GM19193 (cell line): ENCODE results near the gene FNDC3B.

ENCODE experiments used
- POLR2A ChIP-seq: IDR thresholded peaks from 4 replicates; pipeline ENCODE4 v1.6.1; 2011; ENCODE audit not compliant: insufficient read depth, insufficient read length; ENCODE audit errors: extremely low read depth

FNDC3B gene

GRCh38 chr3:172262991-172263608 is 223.7 kb downstream of the FNDC3B start:
- no peak for TF ChIP-seq POLR2A

GRCh38 chr3:172263781-172264486 is 224.6 kb downstream of the FNDC3B start:
- no peak for TF ChIP-seq POLR2A

GRCh38 chr3:172266103-172266502 is 226.7 kb downstream of the FNDC3B start:
- no peak for TF ChIP-seq POLR2A

- no peak for TF ChIP-seq POLR2A
Measured at GRCh38 chr3:172268425-172268824, 229.0 kb downstream of the FNDC3B start.

GRCh38 chr3:172268868-172269267 is 229.5 kb downstream of the FNDC3B start:
- no peak for TF ChIP-seq POLR2A

- TF ChIP-seq POLR2A = no peak
Measured at GRCh38 chr3:172270557-172271166, 231.3 kb downstream of the FNDC3B start.

- TF ChIP-seq POLR2A = no peak
Measured at GRCh38 chr3:172271386-172271976, 232.1 kb downstream of the FNDC3B start.

- TF ChIP-seq POLR2A = no peak
Measured at GRCh38 chr3:172272698-172273097, 233.3 kb downstream of the FNDC3B start.

GRCh38 chr3:172273378-172273777 is 234.0 kb downstream of the FNDC3B start:
- TF ChIP-seq POLR2A = no peak

- no peak for TF ChIP-seq POLR2A
Measured at GRCh38 chr3:172274906-172275305, 235.5 kb downstream of the FNDC3B start.

GRCh38 chr3:172275586-172275985 is 236.2 kb downstream of the FNDC3B start:
- no peak for TF ChIP-seq POLR2A

GRCh38 chr3:172276103-172276502 is 236.7 kb downstream of the FNDC3B start:
- no peak for TF ChIP-seq POLR2A

GRCh38 chr3:172277151-172277652 is 237.8 kb downstream of the FNDC3B start:
- TF ChIP-seq POLR2A = no peak

GRCh38 chr3:172279191-172279640 is 239.8 kb downstream of the FNDC3B start:
- no peak for TF ChIP-seq POLR2A

GRCh38 chr3:172279974-172280373 is 240.6 kb downstream of the FNDC3B start:
- no peak for TF ChIP-seq POLR2A
